Gastrocnemius medialis (tissue), 4 donors: Measurements from ENCODE around the gene PTPRCAP.

Source experiments
- POLR2A ChIP-seq, 2 donors: fragments of 450-650 bp; IDR thresholded peaks; one replicate each; pipeline ENCODE4 v1.6.1; 2017; ENCODE audit warnings: antibody characterized with exemption in 2 of 2, mild to moderate bottlenecking in 2 of 2, moderate library complexity in 2 of 2
- TF ChIP-seq, protein P1 (sequence below), 5 experiments: fragments of 450-650 bp in 3 of 5; fragments of 200-600 bp in 2 of 5; sonication (generic) in 2 of 5; IDR thresholded peaks in 4 of 5; conservative IDR thresholded peaks in 1 of 5; 1 replicate in 4 of 5; 2 replicates in 1 of 5; pipeline ENCODE4 v1.5.1; 2016 to 2019; ENCODE audit warnings: antibody characterized with exemption in 5 of 5, mild to moderate bottlenecking in 3 of 5, moderate library complexity in 3 of 5

DNA sequence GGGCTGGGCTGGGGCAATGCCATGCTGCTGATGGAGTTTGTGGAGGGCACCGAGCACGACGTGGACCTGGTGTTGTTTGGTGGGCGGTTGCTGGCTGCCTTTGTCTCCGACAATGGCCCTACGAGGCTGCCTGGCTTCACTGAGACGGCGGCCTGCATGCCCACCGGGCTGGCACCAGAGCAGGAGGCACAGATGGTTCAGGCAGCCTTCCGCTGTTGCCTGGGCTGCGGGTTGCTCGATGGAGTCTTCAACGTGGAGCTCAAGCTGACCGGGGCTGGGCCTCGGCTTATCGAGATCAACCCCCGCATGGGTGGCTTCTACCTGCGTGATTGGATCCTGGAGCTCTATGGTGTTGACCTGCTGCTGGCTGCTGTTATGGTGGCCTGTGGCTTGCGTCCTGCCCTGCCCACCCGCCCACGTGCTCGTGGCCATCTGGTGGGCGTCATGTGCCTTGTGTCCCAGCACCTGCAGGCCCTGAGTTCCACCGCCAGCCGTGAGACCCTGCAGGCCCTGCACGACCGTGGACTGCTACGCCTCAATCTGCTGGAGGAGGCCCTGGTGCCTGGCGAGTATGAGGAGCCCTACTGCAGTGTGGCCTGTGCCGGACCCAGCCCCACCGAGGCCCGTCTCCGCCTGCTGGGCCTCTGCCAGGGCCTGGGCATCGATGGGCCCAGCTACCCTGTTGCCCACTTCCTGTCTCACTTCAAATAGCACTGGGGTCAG is 13.4 kb downstream of the PTPRCAP start:
- TF ChIP-seq, protein P1, sequence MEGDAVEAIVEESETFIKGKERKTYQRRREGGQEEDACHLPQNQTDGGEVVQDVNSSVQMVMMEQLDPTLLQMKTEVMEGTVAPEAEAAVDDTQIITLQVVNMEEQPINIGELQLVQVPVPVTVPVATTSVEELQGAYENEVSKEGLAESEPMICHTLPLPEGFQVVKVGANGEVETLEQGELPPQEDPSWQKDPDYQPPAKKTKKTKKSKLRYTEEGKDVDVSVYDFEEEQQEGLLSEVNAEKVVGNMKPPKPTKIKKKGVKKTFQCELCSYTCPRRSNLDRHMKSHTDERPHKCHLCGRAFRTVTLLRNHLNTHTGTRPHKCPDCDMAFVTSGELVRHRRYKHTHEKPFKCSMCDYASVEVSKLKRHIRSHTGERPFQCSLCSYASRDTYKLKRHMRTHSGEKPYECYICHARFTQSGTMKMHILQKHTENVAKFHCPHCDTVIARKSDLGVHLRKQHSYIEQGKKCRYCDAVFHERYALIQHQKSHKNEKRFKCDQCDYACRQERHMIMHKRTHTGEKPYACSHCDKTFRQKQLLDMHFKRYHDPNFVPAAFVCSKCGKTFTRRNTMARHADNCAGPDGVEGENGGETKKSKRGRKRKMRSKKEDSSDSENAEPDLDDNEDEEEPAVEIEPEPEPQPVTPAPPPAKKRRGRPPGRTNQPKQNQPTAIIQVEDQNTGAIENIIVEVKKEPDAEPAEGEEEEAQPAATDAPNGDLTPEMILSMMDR (IDR thresholded peaks at IDR 0.05 in 4 of 5, conservative IDR thresholded peaks at IDR 0.05 in 1 of 5), result no peak
- TF ChIP-seq POLR2A (IDR thresholded peaks at IDR 0.05), result no peak
